Dermis microvascular lymphatic vessel endothelial cell (primary cell): ENCODE data around the gene LIMS2. TPM values are rescaled to one million over a fixed set of nuclear protein-coding genes. Genes with fewer than 3 reads are reported as not detected.
A peak's percentile ranks its signal among the peaks of the same experiment; 100 is the strongest.

Experiments
- DNase-seq, 2 donors: peaks; one replicate each; pipeline versions ENCODE4 v3.0.0 to v3.0.0-alpha.2; 2010; ENCODE audit warnings: low read depth in 2 of 2
- total RNA-seq: library from RNA; depleted of rRNA; stranded (reverse); fragments of >200 nt; gene quantifications from 2 replicates; pipeline ENCODE4 v1.2.1, GENCODE V29; 2014

The LIMS2 gene
- total RNA-seq, 1 donor from 2014 or later: 3.1 TPM

GRCh38 chr2:127624320-127624755, 51.0 kb downstream of the LIMS2 start:
- no peak for DNase-seq

- peak in 1 of 2 donors; percentile 18 for DNase-seq
Observed at GRCh38 chr2:127623388-127624319, 51.7 kb downstream of the LIMS2 start.

- no peak for DNase-seq
Observed at GRCh38 chr2:127622561-127623387, 52.6 kb downstream of the LIMS2 start.

- DNase-seq: no peak
Observed at GRCh38 chr2:127621981-127622431, 53.3 kb downstream of the LIMS2 start.

GRCh38 chr2:127620866-127621265, 54.5 kb downstream of the LIMS2 start:
- DNase-seq: no peak

- no peak for DNase-seq
Observed at GRCh38 chr2:127619877-127620705, 55.2 kb downstream of the LIMS2 start.

GRCh38 chr2:127619203-127619590, 56.1 kb downstream of the LIMS2 start:
- no peak for DNase-seq

- no peak for DNase-seq
Observed at GRCh38 chr2:127618551-127619202, 56.7 kb downstream of the LIMS2 start.

- DNase-seq: no peak
Observed at GRCh38 chr2:127615511-127616166, 59.7 kb downstream of the LIMS2 start.

GRCh38 chr2:127614731-127615130, 60.6 kb downstream of the LIMS2 start:
- DNase-seq: no peak

GRCh38 chr2:127614246-127614645, 61.1 kb downstream of the LIMS2 start:
- DNase-seq: no peak

GRCh38 chr2:127612111-127612822, 63.1 kb downstream of the LIMS2 start:
- DNase-seq: no peak

GRCh38 chr2:127611076-127611925, 64.0 kb downstream of the LIMS2 start:
- DNase-seq: no peak

- DNase-seq: no peak
Observed at GRCh38 chr2:127610561-127610960, 64.8 kb downstream of the LIMS2 start.

- no peak for DNase-seq
Observed at GRCh38 chr2:127609818-127610217, 65.5 kb downstream of the LIMS2 start.

GRCh38 chr2:127609031-127609751, 66.1 kb downstream of the LIMS2 start:
- no peak for DNase-seq

GRCh38 chr2:127608061-127609030, 67.0 kb downstream of the LIMS2 start:
- DNase-seq: no peak
